ENCODE measurements around the gene PRMT2. TPM values are rescaled to one million over a fixed set of nuclear protein-coding genes. Genes with fewer than 3 reads are reported as not detected.

The PRMT2 gene
- total RNA-seq, 1 experiment from 2014 or later: 86.4 TPM

DNA sequence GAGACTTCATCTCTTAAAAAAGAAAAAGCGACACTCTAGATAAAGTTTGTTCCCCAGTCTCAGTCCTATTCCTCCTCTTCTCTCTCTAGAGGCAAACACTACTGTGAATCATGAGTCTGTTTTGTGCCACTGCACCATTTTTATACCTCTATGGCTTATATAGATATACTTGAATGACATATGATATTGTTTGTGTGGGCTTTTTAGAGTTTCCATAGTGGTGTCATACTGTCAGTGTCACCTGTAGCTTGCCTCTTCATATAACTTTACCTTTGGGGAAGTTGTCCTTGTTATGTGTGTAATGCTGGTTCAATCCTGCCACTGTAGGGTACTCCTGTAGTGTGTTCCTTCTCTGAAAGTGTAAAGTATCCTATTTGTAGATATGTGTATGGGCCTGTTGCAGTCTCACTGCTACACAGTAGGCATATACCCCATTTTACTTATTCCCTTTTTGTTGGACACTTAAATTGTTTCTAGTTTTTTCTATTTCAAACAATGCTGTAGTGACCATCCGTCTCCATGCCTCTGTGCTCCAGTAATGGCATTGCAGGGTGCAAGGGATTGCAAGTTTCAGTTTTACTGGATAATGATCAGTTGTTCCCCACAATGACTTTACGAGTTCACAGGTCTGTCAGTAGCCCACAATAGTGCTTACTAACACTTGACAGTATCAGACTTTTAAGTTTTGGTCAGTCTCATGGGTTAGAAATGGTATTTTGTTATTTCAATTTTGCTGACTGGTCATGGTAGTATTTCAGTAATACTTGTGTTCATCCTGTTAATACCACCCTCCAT is 2.7 kb downstream of the PRMT2 start:
- no TSS peak for BruUV-seq (replicated peaks)
- intact Hi-C loops (cut with micrococcal nuclease; ENCODE audit: unreplicated experiment): no loop called here
- TF ChIP-seq, protein P1, sequence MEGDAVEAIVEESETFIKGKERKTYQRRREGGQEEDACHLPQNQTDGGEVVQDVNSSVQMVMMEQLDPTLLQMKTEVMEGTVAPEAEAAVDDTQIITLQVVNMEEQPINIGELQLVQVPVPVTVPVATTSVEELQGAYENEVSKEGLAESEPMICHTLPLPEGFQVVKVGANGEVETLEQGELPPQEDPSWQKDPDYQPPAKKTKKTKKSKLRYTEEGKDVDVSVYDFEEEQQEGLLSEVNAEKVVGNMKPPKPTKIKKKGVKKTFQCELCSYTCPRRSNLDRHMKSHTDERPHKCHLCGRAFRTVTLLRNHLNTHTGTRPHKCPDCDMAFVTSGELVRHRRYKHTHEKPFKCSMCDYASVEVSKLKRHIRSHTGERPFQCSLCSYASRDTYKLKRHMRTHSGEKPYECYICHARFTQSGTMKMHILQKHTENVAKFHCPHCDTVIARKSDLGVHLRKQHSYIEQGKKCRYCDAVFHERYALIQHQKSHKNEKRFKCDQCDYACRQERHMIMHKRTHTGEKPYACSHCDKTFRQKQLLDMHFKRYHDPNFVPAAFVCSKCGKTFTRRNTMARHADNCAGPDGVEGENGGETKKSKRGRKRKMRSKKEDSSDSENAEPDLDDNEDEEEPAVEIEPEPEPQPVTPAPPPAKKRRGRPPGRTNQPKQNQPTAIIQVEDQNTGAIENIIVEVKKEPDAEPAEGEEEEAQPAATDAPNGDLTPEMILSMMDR (conservative IDR thresholded peaks at IDR 0.05; ENCODE audit: low read depth, low read length): no peak
- TF ChIP-seq EZH2 (IDR thresholded peaks at IDR 0.05; ENCODE audit: borderline replicate concordance, low read depth, low read length, poor library complexity, severe bottlenecking): no peak

DNA sequence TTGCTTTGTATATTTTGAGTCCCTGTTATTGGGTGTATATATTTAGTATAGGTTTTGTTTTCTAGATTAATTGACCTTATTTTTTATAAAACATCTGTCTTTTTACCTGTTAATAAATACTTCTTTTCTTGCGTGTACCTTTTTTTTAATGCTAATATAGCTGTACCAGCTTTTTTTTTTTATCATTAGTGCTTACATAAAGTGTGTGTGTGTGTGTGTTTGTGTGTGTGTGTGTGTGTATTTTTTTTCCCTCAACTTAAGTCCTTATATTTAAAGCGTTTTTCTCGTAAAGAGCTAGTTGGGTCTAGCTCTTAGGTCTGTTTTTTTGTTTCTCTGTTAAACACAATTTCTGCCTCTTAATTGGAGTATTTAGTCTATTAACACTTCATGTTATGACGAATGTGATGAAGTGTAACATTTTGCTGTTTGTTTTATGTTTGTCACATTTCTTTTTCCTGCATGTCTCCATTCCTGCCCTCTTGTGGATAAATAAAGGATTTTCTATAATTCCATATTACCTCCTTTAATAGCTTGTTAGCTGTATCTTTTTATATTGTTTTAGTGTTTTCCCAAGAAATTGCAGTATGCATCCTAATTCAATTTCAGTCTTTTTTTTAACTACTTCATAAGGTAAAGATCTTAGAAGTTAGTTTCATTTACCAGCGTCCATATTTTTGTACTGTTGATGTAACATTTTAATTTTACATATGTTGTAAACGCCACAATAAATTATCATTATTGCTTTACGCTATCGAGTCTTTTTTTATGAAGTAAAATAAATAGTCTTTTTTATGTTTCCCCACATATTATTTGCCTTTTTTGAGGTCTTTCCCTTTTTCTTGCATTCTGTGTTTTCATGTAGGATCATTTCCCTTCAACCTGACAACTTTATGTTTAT is 4.3 kb downstream of the PRMT2 start:
- no TSS peak for BruUV-seq (replicated peaks)
- ChIA-PET POLR2A (ENCODE audit: low non-redundant PET) (no interaction called here), CTCF (interaction anchor here (0.8 to 0.9 kb wide), 2 partner anchors 28 to 496 kb away, joined by 4 read pairs; no protein-coding TSS in a partner anchor)
- no peak for TF ChIP-seq EZH2 (IDR thresholded peaks at IDR 0.05; ENCODE audit: borderline replicate concordance, low read depth, low read length, poor library complexity, severe bottlenecking)
- TF ChIP-seq, protein P1 (conservative IDR thresholded peaks at IDR 0.05; ENCODE audit: low read depth, low read length): peak; percentile 60
- Histone ChIP-seq H3K9me3 (ENCODE audit: low read depth, low read length, poor library complexity, severe bottlenecking) (no peaks in the 10 kb centered on the region), H3K4me3 (ENCODE audit: low read depth, low read length, poor library complexity, severe bottlenecking) (no peak overlapping the region), H3K27ac (ENCODE audit: low read depth, low read length, poor library complexity, severe bottlenecking) (no peak overlapping the region), H3K36me3 (ENCODE audit: insufficient read depth, low read length, poor library complexity, severe bottlenecking) (peaks cover 22% of the 10 kb centered on the region), H3K4me1 (ENCODE audit: insufficient read depth, low read length, poor library complexity, severe bottlenecking) (peaks cover 19% of the 10 kb centered on the region), H3K27me3 (replicated peaks; ENCODE audit: insufficient read depth, low read depth, low read length, poor library complexity) (no peaks in the 10 kb centered on the region)
- DNase-seq (ENCODE audit: low spot score): peak; percentile 50
- intact Hi-C loops (cut with micrococcal nuclease; ENCODE audit: unreplicated experiment): no loop called here

More for the DNA sequence above, 2.7 kb downstream of the PRMT2 start:
- Histone ChIP-seq H3K9me3 (ENCODE audit: low read depth, low read length, poor library complexity, severe bottlenecking) (no peaks in the 10 kb centered on the region), H3K27ac (ENCODE audit: low read depth, low read length, poor library complexity, severe bottlenecking) (no peak overlapping the region), H3K4me3 (ENCODE audit: low read depth, low read length, poor library complexity, severe bottlenecking) (no peak overlapping the region), H3K4me1 (ENCODE audit: insufficient read depth, low read length, poor library complexity, severe bottlenecking) (peaks cover 19% of the 10 kb centered on the region), H3K27me3 (replicated peaks; ENCODE audit: insufficient read depth, low read depth, low read length, poor library complexity) (no peaks in the 10 kb centered on the region), H3K36me3 (ENCODE audit: insufficient read depth, low read length, poor library complexity, severe bottlenecking) (peaks cover 16% of the 10 kb centered on the region)
- ChIA-PET POLR2A (ENCODE audit: low non-redundant PET) (no interaction called here), CTCF (no interaction called here)
- DNase-seq (ENCODE audit: low spot score): no peak

DNA sequence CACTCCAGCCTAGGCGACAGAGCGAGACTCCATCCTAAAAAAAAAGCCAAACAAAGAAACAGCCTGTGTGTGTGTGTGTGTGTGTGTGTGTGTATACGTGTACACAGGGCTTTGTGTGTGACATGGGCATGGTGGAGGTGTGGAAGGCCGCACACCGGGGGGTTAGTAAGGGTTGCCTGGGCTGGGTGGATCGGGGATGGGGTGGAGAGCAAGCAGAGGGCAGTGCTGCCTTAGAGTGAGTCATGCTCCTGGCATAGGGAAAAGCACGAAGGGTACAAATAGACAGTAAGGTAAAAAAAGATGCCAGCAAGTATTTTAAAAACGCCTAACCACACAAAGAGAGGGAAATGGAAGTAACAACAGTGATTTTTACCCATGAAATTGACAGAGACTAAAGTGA is 6.2 kb downstream of the PRMT2 start:
- TF ChIP-seq, protein P1 (conservative IDR thresholded peaks at IDR 0.05; ENCODE audit: low read depth, low read length): no peak
- TF ChIP-seq EZH2 (IDR thresholded peaks at IDR 0.05; ENCODE audit: borderline replicate concordance, low read depth, low read length, poor library complexity, severe bottlenecking): no peak
- Histone ChIP-seq H3K27me3 (replicated peaks; ENCODE audit: insufficient read depth, low read depth, low read length, poor library complexity) (no peaks in the 10 kb centered on the region), H3K36me3 (ENCODE audit: insufficient read depth, low read length, poor library complexity, severe bottlenecking) (peaks cover 35% of the 10 kb centered on the region), H3K4me3 (ENCODE audit: low read depth, low read length, poor library complexity, severe bottlenecking) (no peak overlapping the region), H3K9me3 (ENCODE audit: low read depth, low read length, poor library complexity, severe bottlenecking) (no peaks in the 10 kb centered on the region), H3K4me1 (ENCODE audit: insufficient read depth, low read length, poor library complexity, severe bottlenecking) (peaks cover 14% of the 10 kb centered on the region), H3K27ac (ENCODE audit: low read depth, low read length, poor library complexity, severe bottlenecking) (no peak overlapping the region)
- intact Hi-C loops (cut with micrococcal nuclease; ENCODE audit: unreplicated experiment): no loop called here
- CTCF ChIA-PET: no interaction called here
- POLR2A ChIA-PET (ENCODE audit: low non-redundant PET): no interaction called here
- no TSS peak for BruUV-seq (replicated peaks)
- no peak for DNase-seq (ENCODE audit: low spot score)
